ENCODE data around the gene ALKBH8.
A peak's percentile ranks its signal among the peaks of the same experiment; 100 is the strongest.
"Not testable (repeated sequence)": the region's sequence is repeated elsewhere in the genome, so short reads cannot be mapped to it uniquely, and the experiment has no call there.

The ALKBH8 gene

DNA sequence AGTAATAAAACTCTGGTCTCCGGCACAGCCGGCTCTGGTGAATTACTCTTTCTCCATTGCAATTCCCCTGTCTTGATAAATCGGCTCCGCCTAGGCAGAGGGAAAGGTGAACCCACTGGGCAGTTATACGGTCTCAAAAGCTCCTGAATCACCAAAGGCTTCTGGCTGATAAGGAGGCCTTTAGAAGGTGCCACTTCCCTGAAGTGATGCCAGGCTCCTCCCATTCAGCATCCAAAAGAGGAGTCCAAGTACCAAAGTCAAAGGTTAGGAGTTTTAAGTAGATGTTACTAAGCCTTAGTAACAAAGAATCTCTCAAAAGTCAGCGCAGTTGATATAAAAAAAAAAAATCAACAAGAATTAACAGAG lies 11.8 kb upstream of the ALKBH8 start:
- no peak for DNase-seq (ENCODE audit: low read depth)

DNA sequence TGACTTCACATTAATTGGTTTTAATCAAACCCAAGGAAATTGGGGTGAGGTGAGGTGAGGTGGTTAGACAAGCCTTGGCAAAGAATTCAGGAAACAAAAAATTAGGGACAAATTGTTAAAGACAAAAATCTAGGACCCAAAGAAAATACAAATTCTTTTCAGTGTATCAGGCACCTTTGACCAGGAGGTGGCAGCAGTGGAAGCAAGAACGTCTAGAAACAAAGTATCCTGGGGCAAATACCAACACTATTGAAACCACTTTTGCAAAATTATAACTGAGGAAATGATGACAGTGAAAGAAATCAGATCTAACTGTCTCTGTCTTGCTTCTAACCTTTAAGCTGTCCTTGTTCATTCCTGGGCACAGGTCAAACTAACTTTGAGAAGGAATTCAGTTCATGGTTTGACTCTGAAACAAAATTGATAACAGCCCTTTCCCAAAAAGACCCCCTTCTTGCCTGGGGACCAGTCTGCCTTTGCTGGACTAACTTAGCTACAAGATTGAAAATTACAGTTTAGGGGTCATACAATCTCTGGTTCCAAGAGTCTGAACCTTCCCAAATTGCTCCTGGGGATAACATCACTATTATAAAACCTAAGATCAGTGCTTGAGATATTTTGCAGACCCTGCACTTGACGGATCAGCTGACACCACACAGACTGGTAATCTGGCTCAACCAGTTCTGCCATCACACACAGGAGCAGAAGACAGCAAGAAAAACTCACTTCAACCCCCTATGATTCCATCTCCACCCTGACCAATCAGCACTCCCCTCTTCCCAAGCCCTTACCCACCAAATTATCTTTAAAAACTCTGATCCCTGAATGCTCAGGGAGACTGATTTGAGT lies 11.2 kb upstream of the ALKBH8 start:
- DNase-seq (ENCODE audit: low read depth): peak; percentile 44

- no peak for DNase-seq (ENCODE audit: low read depth)
Measured at GRCh38 chr11:107573438-107573837, 7.9 kb upstream of the ALKBH8 start.

DNA sequence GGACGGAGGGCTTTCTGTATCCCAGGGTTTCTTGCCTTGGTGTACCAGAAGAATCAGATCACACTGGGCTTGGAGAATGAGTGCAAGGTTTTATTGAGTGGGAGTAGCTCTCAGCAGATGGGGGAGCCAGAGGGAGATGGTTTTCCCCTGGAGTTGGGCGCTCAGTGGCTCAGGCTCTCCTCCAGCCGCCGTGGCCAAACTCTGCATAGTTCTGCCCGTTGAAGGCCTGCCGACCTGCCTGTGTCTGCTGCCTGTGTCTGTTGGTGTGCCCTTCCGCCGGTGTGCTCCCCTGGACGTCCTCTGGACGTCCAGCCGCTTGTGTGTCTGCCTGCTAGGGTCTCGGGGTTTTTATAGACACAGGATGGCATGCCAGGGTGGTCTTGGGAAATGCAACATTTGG lies 4.5 kb upstream of the ALKBH8 start:
- no peak for DNase-seq (ENCODE audit: low read depth)

DNA sequence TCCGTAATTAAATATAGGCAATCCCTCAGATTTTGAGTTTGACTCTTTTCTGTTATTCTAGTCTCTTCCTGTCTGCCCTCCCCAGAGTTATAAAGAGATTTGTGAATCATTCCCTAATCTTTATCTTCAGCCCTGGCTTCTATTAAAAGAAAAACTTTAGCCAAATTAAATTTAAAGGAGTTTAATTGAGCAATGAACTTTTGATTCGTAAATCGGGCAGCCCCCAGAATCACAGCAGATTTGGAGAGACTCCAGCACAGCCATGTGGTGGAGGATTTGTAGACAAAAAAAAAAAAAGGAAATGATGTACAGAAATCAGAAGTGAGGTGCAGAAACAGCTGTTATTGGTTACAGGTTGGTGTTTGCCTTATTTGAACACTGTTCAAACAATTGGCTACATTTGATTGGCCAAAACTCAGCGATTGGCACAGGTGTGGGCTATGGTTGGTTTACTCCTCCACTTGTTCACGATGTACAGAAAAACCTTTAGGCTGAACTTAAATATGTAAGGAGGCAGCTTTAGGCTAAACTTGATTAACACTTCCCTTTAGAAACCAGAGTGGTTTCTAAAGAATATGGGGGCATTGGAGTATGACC lies 2.3 kb upstream of the ALKBH8 start:
- no peak for DNase-seq (ENCODE audit: low read depth)

- DNase-seq (ENCODE audit: low read depth): no peak
Measured at GRCh38 chr11:107566569-107566968, 1.0 kb upstream of the ALKBH8 start.

DNA sequence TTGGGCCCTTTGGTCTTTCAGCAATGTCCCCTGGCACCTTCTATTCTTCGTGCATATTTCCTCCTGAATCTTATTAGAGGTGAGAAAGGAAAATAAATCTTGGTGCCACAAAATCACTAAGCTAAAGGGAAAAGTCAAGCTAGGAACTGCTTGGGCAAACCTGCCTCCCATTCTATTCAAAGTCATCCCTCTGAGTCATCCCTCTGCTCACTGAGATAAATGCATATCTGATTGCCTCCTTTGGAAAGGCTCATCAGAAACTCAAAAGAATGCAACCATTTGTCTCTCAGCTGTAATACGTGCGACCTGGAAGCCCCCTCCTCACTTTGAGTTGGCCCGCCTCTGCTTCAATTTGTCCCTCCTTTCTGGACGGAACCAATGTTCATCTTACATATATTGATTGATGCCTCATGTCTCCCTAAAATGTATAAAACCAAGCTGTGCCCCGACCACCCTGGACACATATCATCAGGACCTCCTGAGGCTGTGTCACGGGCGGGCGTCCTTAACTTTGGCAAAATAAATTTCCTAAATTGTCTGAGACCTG lies 493 bp upstream of the ALKBH8 start:
- not testable (repeated sequence) for DNase-seq (ENCODE audit: low read depth)

DNA sequence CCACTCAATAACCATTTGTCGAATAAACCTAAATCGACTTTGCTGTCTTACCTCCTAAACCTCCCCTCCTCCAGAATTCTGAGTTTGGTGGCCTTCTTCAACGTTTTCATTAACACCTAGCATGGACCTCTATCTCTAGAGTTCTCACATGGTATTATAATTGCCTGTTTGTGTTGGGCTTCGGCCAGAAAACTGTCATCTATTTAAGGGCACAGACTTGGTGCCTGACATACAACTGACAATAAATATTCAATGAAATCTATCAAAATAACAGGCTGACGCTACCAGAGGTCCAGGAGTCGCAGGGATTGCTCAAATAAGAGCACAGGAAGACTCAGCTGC lies 687 bp downstream of the ALKBH8 start:
- no peak for DNase-seq (ENCODE audit: low read depth)

DNA sequence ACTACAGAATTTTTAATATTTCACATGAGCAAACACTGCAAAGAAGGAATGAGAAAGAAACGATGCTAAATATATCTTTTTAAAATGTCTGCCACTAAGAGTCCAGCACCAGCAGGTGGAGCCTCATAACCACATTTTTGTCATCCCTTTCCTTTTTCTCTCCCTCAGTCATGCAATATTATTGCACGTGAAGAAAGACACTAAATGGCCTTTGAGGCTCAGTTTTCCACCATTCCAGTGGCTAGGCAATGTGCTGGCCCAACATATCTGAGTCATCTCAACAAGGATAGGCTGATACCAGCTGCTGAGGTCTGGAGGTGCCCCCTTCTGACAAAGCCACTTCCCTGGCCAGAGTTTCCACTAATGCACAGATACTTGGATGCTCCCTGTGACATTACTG lies 1.8 kb downstream of the ALKBH8 start:
- no peak for DNase-seq (ENCODE audit: low read depth)

DNA sequence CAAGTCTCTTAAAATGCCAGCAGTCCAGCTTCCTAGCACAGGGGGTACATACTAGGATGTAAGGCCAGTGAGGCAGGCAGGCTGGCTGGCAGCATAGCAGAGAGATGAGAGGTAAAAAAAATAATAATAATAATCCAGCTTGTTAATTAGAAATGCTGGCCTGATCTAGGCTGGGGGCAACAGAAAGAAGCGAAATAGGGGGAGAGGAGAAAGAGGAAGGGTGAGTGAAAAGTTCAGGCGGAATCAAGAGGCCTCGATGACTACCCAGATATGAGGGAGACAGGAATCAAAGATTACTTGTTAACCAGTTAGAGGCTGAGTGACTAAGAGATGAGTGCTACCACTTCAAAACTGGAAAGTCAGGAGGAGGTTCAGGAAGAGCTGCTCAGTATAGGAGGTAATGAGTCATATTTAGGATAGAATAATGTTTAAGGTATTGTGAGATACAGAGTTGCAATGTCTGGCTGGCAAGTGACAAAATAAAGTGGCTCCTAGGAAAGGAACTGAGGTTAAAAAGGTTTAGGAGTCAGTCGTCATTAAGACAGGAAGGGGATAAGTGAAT lies 2.8 kb downstream of the ALKBH8 start:
- no peak for DNase-seq (ENCODE audit: low read depth)

DNA sequence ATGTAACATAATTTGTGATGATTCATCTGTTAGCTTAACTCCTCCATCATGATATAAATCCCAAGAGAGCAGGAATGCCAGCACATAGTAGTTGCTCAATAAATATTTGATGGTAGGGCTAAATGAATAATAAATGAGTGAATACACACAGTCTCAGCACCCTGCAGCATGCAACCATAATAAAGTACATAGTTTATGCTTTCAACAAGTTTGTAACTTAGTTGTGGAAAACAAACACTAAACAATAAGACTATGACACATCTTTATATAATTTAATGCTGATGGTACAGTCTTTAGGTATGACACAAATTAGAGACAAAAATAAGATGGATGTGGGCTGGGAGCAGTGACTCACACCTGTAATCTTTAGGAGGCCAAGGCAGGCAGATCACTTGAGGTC lies 3.8 kb downstream of the ALKBH8 start:
- DNase-seq (ENCODE audit: low read depth): no peak

DNA sequence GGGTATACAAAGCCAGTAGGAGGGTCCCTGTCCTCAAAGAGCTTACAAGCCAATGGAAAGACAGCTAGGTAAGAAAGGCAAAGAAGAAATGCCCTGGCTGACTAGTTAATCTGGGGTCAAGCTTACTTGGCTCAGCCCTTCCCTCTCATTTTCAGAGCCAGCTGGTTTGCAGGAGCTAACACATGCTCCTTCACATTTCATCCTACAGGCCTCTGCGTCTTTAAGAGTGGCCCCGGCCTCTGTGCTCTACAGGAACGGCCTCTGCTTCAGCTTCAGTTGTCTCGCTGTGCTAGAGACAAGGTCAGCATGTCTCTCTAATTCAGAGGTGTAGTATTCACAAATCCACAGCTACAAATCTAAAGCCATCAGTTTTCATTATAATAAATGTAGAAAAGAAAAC lies 15.2 kb downstream of the ALKBH8 start:
- DNase-seq (ENCODE audit: low read depth): no peak

DNA sequence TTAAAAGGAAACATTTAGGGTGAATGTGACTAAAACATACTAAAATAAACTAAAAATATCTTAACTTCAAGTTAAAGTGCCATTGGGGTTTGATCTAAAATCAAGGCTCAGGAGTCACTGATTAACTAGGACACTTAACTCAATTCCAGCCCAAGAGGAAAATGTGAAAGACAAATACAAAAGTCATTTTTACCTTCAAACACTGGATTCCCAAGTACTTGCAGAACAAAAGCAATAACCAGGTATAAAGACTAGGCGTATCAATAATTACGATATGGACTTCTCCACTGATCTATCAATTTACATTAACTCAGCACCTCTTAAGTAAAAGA lies 15.6 kb downstream of the ALKBH8 start:
- DNase-seq (ENCODE audit: low read depth): no peak

- DNase-seq (ENCODE audit: low read depth): no peak
Measured at GRCh38 chr11:107549253-107549953, 16.1 kb downstream of the ALKBH8 start.

DNA sequence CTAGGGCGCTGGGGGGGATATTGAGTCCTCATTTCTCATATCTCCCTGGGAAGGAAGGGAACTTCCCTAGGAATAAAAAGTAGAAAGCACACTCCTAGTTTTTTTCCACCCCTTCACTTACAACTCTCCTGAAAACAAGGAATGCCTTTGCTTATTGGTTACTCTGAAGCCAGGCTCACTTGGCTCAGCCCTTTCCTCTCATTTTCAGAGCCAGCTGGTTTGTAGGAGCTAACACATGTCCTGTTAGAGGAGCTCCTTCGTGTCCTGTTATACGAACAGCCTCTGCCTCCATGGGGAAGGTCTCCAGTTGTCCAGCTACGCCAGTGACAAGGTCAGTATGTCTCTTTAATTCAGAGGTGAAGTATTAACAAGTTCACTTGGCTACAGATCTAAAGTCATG lies 17.6 kb downstream of the ALKBH8 start:
- no peak for DNase-seq (ENCODE audit: low read depth)

DNA sequence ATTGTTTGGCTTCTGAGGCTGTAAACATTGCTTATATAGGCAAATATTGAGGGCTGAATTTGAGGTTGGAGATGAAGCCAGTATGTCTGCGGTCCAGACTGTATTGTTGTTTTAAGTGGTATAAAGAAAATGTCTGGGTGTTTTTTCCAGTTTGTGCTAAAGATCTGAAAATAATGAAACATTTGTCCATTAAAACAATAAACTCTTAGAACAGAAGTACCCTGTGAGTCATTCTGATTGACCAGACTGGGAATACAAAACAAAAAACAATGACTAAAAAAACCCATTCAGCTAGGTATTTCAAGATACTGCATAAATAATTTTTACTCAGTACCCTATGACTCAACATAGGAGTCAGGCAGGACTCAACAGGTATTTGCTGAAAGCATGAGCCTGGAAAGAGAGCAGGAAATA lies 20.4 kb downstream of the ALKBH8 start:
- no peak for DNase-seq (ENCODE audit: low read depth)

DNA sequence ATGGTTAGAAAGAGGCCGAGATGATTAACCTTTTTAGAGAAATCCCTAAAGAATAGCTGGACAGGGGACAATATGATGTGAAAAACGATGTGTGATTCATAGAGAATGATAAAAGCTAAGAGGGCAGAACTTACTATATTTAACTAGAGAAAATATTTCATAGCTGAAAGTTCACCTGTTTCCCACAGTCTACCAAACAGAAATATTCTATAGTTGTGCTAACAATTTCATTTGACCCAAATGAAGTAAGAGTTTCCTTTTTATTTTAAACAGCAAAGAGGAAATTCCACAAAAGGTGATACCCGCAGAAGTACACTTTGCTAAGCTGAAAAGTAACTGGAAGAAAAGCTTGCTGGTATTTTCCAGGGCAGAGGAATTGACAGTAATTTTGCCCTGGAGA lies 26.7 kb downstream of the ALKBH8 start:
- no peak for DNase-seq (ENCODE audit: low read depth)

GRCh38 chr11:107538239-107538638 lies 27.3 kb downstream of the ALKBH8 start:
- no peak for DNase-seq (ENCODE audit: low read depth)

GRCh38 chr11:107537155-107537554 lies 28.4 kb downstream of the ALKBH8 start:
- DNase-seq (ENCODE audit: low read depth): not testable (repeated sequence)

DNA sequence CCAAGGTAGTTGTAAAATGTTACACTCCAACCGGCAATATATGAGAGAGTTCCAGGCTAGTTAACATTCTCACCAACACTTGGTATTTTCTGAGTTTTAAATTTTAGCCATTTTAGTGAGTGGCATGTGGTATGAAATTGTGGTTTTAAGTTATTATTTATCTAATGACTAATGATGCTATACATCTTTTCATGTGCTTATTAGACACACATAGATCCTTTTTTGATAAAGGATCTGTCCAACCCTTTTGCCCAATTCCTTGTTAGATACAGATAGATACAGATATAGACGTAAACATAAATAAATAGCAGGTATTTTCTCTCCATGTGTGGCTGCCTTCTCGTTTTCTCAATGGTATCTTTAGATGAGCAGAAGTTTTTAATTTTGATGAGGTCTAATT lies 39.3 kb downstream of the ALKBH8 start:
- no peak for DNase-seq (ENCODE audit: low read depth)

DNA sequence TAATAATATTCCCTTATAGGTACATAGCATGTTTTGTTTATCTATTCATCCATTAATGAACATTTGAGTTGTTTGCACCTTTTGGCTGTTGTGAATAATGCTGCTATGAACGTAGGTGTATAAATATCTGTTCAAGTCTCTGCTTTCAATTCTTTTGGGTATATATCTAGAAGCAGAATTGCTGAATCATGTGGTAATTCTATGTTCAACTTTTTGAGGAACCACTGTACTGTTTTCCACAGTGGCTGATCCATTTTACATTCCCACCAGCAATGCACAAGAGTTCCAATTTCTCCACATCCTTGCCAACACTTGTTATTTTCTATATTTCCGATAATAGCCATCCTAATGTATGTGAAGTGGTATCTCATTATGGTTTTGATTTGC lies 56.7 kb downstream of the ALKBH8 start:
- no peak for DNase-seq (ENCODE audit: low read depth)

- no peak for DNase-seq (ENCODE audit: low read depth)
Measured at GRCh38 chr11:107508201-107508857, 57.2 kb downstream of the ALKBH8 start.

All from stimulated activated CD8-positive, alpha-beta memory T cell treated with anti-CD3 and anti-CD28 coated beads, Interleukin-12 subunit alpha, Interleukin-12 subunit beta, amount 100 ng/mL, for 1 hour (primary cell).